GM12865 (cell line): ENCODE measurements around the gene MDH2.
"Not testable (repeated sequence)": the region's sequence is repeated elsewhere in the genome, so short reads cannot be mapped to it uniquely, and the experiment has no call there.

Source experiments
- DNase-seq: peaks from one replicate; pipeline ENCODE4 v3.0.0; 2010; ENCODE audit warnings: low read depth
- H3K4me3 ChIP-seq: 2 replicates; pipeline ENCODE4 v1.5.1; 2011; ENCODE audit warnings: mild to moderate bottlenecking, low read depth, low read length, control low read depth
- CTCF ChIP-seq: IDR thresholded peaks from 2 replicates; pipeline ENCODE4 v1.5.1; 2011; ENCODE audit warnings: low read length, control low read depth, low read depth, inconsistent platforms; ENCODE audit not compliant: insufficient read depth; ENCODE audit errors: missing control alignments

The MDH2 gene

GRCh38 chr7:76047811-76048667 lies at the start of gene MDH2, which contains the start of gene STYXL1:
Gene MDH2 (plus strand): TSS chr7:76048106. CDS start chr7:76048161, 55 bp downstream.
Gene STYXL1 (minus strand): TSS chr7:76048000. CDS start chr7:76030523, 17,477 bp downstream.
- H3K4me3 ChIP-seq: peak within 1 kb of the TSS; percentile 100
- peak; percentile 97 for DNase-seq
- no peak for TF ChIP-seq CTCF

DNA sequence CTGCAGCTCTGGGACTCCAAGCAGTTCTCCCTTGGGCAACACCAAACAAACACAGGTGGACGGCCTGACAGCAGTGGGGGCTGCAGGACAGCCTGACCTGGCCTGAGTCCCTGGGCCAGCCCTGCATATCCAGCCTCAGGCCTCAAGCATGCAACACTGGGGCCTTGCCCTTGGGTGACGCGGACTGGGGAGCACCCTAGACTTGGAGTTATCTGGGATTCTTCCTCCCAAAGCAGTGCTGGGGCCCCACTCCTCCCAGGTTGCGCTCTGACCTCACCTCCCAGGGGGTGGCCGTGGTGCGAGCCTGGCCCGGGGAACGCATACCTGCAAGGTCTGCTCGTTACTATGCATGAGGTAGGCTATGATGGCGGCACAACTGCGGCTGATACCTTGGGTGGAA lies 47.3 kb upstream of the MDH2 start:
- no peak overlapping the region for H3K4me3 ChIP-seq
- DNase-seq: no peak
- TF ChIP-seq CTCF: no peak

DNA sequence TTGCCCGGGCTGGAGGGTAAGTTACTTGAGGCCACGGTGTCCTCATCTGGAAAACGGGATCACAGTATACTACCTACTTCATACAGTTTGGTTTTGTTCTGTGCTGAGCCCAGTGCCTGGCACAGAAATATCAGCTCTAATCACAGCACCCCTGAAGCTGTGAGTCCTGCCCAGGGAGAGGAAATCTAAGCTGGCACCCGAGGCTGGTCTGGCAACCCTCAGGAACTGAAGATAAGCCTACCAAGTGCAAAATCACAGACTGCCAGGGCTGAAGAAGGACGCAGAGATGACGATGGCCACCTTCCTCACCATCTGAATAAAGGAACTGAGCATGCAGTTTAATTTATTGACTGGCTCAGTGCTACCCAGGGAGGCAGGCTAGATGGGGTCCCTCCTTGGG lies 45.8 kb upstream of the MDH2 start:
- no peak overlapping the region for H3K4me3 ChIP-seq
- no peak for TF ChIP-seq CTCF
- no peak for DNase-seq

GRCh38 chr7:76002822-76003221 lies 45.1 kb upstream of the MDH2 start:
- DNase-seq: no peak
- no peak for TF ChIP-seq CTCF
- H3K4me3 ChIP-seq: no peak overlapping the region

DNA sequence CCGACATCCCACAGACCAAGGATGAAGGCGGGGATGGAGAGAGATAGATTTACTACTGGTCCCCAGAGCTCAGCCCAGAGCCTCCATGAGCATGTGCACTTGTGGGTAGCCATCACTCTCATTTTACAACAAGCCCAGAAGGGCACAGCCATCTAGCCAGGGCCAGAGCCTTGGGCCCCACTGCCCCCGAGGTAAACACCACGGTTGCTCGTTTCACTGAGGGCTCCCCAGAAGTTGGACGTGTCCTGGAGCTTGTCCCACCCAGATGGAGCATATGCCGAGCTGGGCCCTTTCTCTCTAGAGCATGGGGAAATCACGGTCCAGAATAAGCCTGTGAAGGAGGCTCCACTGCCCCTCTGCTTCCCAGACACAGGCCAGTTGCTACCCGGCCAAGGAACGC lies 44.6 kb upstream of the MDH2 start:
- DNase-seq: no peak
- H3K4me3 ChIP-seq: no peak overlapping the region
- TF ChIP-seq CTCF: no peak

DNA sequence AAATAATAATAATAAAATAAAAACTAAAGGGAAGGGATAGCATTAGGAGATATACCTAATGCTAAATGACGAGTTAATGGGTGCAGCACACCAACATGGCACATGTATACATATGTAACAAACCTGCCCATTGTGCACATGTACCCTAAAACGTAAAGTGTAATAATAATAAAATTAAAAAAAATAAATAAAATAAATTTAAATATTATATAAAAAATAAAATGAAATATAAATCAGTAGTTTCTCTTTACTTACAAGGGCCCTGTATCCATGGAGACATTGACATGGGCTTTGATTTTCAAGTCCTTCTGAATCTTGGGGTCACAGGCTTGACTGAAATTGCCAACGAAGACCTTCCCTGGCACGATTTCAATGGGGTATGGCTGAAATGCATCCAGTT lies 42.9 kb upstream of the MDH2 start:
- DNase-seq, H3K4me3 ChIP-seq: not testable (repeated sequence)

GRCh38 chr7:76008156-76008687 lies 39.7 kb upstream of the MDH2 start:
- no peak for TF ChIP-seq CTCF
- peak; percentile 54 for DNase-seq
- no peak overlapping the region for H3K4me3 ChIP-seq
